Lower lobe of right lung (tissue), 2 donors: Measurements from ENCODE around the gene SLC6A13. TPM values are rescaled to one million over a fixed set of nuclear protein-coding genes. Genes with fewer than 3 reads are reported as not detected.

Experiments used
- ATAC-seq, 2 donors: fragments of 200-7000 bp; cut with Tn5 transposase; one replicate each; pipeline ENCODE4 v1.9.1; 2020 to 2022; ENCODE audit warnings: mild to moderate bottlenecking in 2 of 2, moderate library complexity in 2 of 2
- DNase-seq: peaks from one replicate; pipeline ENCODE4 v3.0.0-alpha.2; 2020
- H3K27ac ChIP-seq: fragments of 200-600 bp; one replicate; pipeline ENCODE4 v1.8.0; 2022
- H3K27me3 ChIP-seq: fragments of 200-600 bp; one replicate; pipeline ENCODE4 v1.8.0; 2022; ENCODE audit warnings: low read depth
- H3K36me3 ChIP-seq: fragments of 200-600 bp; one replicate; pipeline ENCODE4 v1.8.0; 2022; ENCODE audit warnings: mild to moderate bottlenecking
- H3K4me1 ChIP-seq: fragments of 200-600 bp; one replicate; pipeline ENCODE4 v1.8.0; 2022
- H3K4me3 ChIP-seq: fragments of 200-600 bp; one replicate; pipeline ENCODE4 v1.8.0; 2022; ENCODE audit warnings: mild to moderate bottlenecking
- H3K9me3 ChIP-seq: fragments of 200-600 bp; one replicate; pipeline ENCODE4 v1.8.0; 2022
- CTCF ChIP-seq: fragments of 200-600 bp; IDR thresholded peaks from one replicate; pipeline ENCODE4 v1.8.0; 2022; ENCODE audit warnings: antibody characterized with exemption, mild to moderate bottlenecking
- intact Hi-C: fragments of 100-400 bp; cut with DNase I; formaldehyde crosslinking; loops from one replicate; pipeline ENCODE4 v1.11.0; 2022
- total RNA-seq: library from RNA; stranded (reverse); fragmentation: NEBNext Ultra II Directional; extraction: Animal tissue kit (Norgen Biotek cat#: 25700); gene quantifications from one replicate; pipeline ENCODE4 v1.2.1, GENCODE V29; 2021
- donor health status: DM: no; HTN: yes; CAD: no; lungs with severe emphysema.

Gene SLC6A13
- total RNA-seq, 1 donor from 2014 or later: 5.0 TPM

GRCh38 chr12:210277-211141, 52.1 kb downstream of the SLC6A13 start:
- Histone ChIP-seq H3K4me1 (peaks cover 13% of the 10 kb centered on the region), H3K9me3 (no peaks in the 10 kb centered on the region), H3K36me3 (no peaks in the 10 kb centered on the region), H3K4me3 (no peak overlapping the region), H3K27me3 (peaks cover 15% of the 10 kb centered on the region), H3K27ac (no peak overlapping the region)
- intact Hi-C loops: no loop called here
- TF ChIP-seq CTCF: no peak
- DNase-seq (no peak), ATAC-seq (no peak)

- H3K4me3 ChIP-seq: no peak overlapping the region
- TF ChIP-seq CTCF: no peak
- no peak for ATAC-seq
- DNase-seq: no peak
- intact Hi-C loops: no loop called here
- H3K27ac ChIP-seq: no peak overlapping the region
- H3K27me3 ChIP-seq: peaks cover 18% of the 10 kb centered on the region
- H3K4me1 ChIP-seq: peaks cover 13% of the 10 kb centered on the region
- no peaks in the 10 kb centered on the region for H3K36me3 ChIP-seq
- no peaks in the 10 kb centered on the region for H3K9me3 ChIP-seq
Observed at GRCh38 chr12:209851-210250, 52.8 kb downstream of the SLC6A13 start.

- no peak for DNase-seq
- no peak for ATAC-seq
- H3K27ac ChIP-seq: no peak overlapping the region
- peaks cover 24% of the 10 kb centered on the region for H3K27me3 ChIP-seq
- H3K36me3 ChIP-seq: no peaks in the 10 kb centered on the region
- intact Hi-C loops: no loop called here
- TF ChIP-seq CTCF: no peak
- H3K4me1 ChIP-seq: peaks cover 16% of the 10 kb centered on the region
- H3K9me3 ChIP-seq: no peaks in the 10 kb centered on the region
- H3K4me3 ChIP-seq: no peak overlapping the region
Observed at GRCh38 chr12:209246-209645, 53.4 kb downstream of the SLC6A13 start.

- TF ChIP-seq CTCF: no peak
- Histone ChIP-seq H3K36me3 (no peaks in the 10 kb centered on the region), H3K9me3 (no peaks in the 10 kb centered on the region), H3K4me1 (peaks cover 20% of the 10 kb centered on the region), H3K27ac (no peak overlapping the region), H3K4me3 (no peak overlapping the region), H3K27me3 (peaks cover 27% of the 10 kb centered on the region)
- DNase-seq (no peak), ATAC-seq (no peak)
- intact Hi-C loops: no loop called here
Observed at GRCh38 chr12:208813-209212, 53.8 kb downstream of the SLC6A13 start.

- no peak for TF ChIP-seq CTCF
- Histone ChIP-seq H3K9me3 (no peaks in the 10 kb centered on the region), H3K36me3 (no peaks in the 10 kb centered on the region), H3K27ac (no peak overlapping the region), H3K4me1 (peaks cover 12% of the 10 kb centered on the region), H3K4me3 (no peak overlapping the region), H3K27me3 (peaks cover 26% of the 10 kb centered on the region)
- ATAC-seq (no peak), DNase-seq (no peak)
- intact Hi-C loops: no loop called here
Observed at GRCh38 chr12:207804-208203, 54.8 kb downstream of the SLC6A13 start.
